Activated naive CD8-positive, alpha-beta T cell treated with anti-CD3 and anti-CD28 coated beads for 36 hours (primary cell): Measurements from ENCODE around the gene ISLR. TPM values are rescaled to one million over a fixed set of nuclear protein-coding genes. Genes with fewer than 3 reads are reported as not detected.
"Not testable (repeated sequence)": the region's sequence is repeated elsewhere in the genome, so short reads cannot be mapped to it uniquely, and the experiment has no call there.

Experiments
- DNase-seq: peaks from one replicate; pipeline ENCODE4 v3.0.0; 2021
- H3K27ac Mint-ChIP-seq: one replicate; pipeline ENCODE4 v1.8.0; 2022; ENCODE audit warnings: mild to moderate bottlenecking, moderate library complexity, mixed read lengths
- H3K27me3 Mint-ChIP-seq: one replicate; pipeline ENCODE4 v1.8.0; 2022; ENCODE audit warnings: mild to moderate bottlenecking, mixed read lengths
- H3K36me3 Mint-ChIP-seq: one replicate; pipeline ENCODE4 v1.8.0; 2021; ENCODE audit warnings: mild to moderate bottlenecking, mixed read lengths
- H3K4me1 Mint-ChIP-seq: one replicate; pipeline ENCODE4 v1.8.0; 2021; ENCODE audit warnings: mixed read lengths
- H3K4me3 Mint-ChIP-seq: one replicate; pipeline ENCODE4 v1.8.0; 2022; ENCODE audit warnings: mild to moderate bottlenecking, moderate library complexity, mixed read lengths
- H3K9me3 Mint-ChIP-seq: one replicate; pipeline ENCODE4 v1.8.0; 2022; ENCODE audit warnings: mixed read lengths
- total RNA-seq, 2 experiments: library from RNA; stranded (reverse); gene quantifications; one replicate each; pipeline ENCODE4 v1.2.3, GENCODE V29; 2021

Gene ISLR
- total RNA-seq, 2 experiments from 2014 or later: not detected

- Mint-ChIP-seq H3K4me3 (no peak overlapping the region), H3K27ac (no peak overlapping the region), H3K9me3 (no peaks in the 10 kb centered on the region), H3K27me3 (peaks cover 18% of the 10 kb centered on the region), H3K4me1 (peaks cover 36% of the 10 kb centered on the region), H3K36me3 (no peaks in the 10 kb centered on the region)
- no peak for DNase-seq
Measured at GRCh38 chr15:74157868-74158827, 15.4 kb upstream of the ISLR start.

DNA sequence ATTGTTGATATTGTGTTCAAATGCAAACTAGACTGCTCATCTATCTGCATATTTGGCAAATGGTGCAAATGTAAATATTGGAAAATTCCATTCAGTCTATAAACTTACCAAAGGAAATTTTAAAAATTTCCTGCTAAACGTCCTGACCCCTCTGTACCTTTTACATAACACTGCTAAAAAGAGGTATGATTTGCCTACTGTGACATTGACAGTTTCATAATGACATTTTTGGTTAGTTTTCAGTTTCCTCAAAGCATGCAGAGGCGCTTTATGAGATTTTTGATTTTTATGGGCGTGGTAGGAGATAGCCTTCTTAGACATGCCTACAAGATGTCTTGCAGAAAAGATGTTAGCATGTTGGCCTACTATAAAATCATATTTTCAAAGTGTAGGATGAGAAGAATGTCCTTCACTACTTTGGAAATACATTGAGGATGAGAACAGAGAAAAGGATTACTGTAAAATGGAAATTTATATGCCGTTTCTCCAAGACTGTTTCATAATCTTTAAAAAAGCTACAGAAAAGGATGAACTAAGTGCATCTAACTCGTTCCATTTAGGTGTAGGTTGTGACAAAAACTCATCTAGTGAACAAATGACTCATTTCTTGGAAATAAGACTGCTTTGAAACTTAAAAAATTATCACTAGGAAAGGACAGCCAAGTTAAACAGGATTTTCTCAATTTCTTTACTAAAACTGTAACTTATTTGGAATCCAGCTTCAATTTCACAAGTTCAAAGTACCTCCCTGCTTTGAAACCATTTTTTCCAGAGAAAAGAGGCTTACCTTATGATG lies 14.5 kb upstream of the ISLR start:
- H3K27ac Mint-ChIP-seq: peak overlapping the region; percentile 30
- H3K4me3 Mint-ChIP-seq: no peak overlapping the region
- no peaks in the 10 kb centered on the region for H3K9me3 Mint-ChIP-seq
- H3K36me3 Mint-ChIP-seq: no peaks in the 10 kb centered on the region
- peaks cover 16% of the 10 kb centered on the region for H3K27me3 Mint-ChIP-seq
- peaks cover 36% of the 10 kb centered on the region for H3K4me1 Mint-ChIP-seq
- no peak for DNase-seq

DNA sequence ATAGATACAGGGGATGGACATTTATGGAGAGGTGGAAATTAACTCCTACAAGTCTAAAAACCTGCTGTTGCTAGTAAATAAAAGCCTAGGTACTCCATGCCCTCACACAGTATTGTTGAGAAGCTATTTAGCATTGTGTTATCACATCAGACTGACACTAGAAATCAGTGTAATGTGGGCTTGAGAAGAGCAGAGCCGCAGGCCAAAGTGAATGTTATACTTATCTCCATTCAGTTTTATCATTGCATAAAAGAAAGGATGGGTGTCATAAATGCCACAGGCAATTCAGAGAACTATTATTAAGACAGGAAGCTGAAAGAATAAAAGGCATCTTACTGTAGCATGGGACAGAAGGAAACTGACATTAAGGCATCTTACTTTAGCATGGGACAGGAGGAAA lies 13.7 kb upstream of the ISLR start:
- Mint-ChIP-seq H3K9me3 (no peaks in the 10 kb centered on the region), H3K27me3 (peaks cover 16% of the 10 kb centered on the region), H3K4me3 (no peak overlapping the region), H3K4me1 (peaks cover 36% of the 10 kb centered on the region), H3K27ac (peak overlapping the region; percentile 7), H3K36me3 (no peaks in the 10 kb centered on the region)
- DNase-seq: no peak

DNA sequence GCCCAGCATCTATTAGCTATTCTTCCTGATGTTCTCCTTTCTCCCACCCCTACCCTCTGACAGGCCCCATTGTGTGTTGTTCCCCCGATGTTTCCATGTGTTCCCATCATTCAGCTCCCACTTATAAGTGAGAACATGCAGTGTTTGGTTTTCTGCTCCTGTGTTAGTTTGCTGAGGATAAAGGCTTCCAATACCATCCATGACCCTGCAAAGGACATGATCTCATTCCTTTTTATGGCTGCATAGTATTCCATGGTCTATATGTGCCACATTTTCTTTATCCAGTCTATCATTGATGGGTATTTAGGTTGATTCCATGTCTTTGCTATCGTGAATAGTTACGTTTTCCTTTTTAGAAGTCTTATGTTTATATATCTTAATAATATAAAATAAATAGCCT lies 13.1 kb upstream of the ISLR start:
- H3K4me3 Mint-ChIP-seq, H3K36me3 Mint-ChIP-seq, DNase-seq, H3K9me3 Mint-ChIP-seq, H3K27ac Mint-ChIP-seq: not testable (repeated sequence)
- peaks cover 11% of the 10 kb centered on the region for H3K27me3 Mint-ChIP-seq
- peaks cover 36% of the 10 kb centered on the region for H3K4me1 Mint-ChIP-seq

DNA sequence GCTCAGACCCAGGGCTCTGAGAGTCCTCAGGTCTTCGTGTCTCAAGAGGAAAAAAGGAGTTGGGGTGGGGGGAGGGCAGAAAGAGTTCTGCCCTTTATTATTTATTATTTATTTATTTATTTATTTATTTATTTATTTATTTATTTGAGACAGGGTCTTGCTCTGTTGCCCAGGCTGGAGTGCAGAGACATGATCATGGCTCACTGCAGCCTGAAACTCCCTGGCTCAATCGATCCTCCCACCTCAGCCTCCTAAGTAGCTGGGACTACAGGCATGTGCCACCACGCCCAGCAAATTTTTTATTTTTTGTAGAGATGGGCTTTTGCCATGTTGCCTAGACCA lies 11.3 kb upstream of the ISLR start:
- Mint-ChIP-seq H3K4me1 (peaks cover 29% of the 10 kb centered on the region), H3K27me3 (peaks cover 11% of the 10 kb centered on the region)
- not testable (repeated sequence) for H3K36me3 Mint-ChIP-seq, H3K9me3 Mint-ChIP-seq, DNase-seq, H3K4me3 Mint-ChIP-seq, H3K27ac Mint-ChIP-seq

DNA sequence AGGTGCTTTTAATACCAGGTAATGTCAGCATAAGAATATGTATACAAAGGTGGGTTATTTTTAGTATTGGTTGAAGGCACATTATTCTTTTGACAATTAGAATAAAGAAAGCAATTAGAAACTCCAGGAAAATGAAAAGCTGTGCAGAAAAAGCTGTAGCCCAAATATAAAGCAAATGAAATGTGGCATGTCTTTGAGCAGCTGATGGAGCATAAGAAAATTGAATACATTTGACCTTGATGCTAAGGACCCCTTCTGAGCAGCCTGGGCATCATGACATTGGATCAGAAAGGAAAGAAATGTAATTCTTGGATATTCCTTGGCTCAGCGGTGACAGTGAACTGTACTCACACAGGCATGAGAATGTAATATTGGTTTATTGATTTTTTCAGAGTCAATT lies 8.0 kb upstream of the ISLR start:
- no peak overlapping the region for H3K27ac Mint-ChIP-seq
- H3K36me3 Mint-ChIP-seq: no peaks in the 10 kb centered on the region
- H3K27me3 Mint-ChIP-seq: peaks cover 11% of the 10 kb centered on the region
- no peak for DNase-seq
- H3K4me1 Mint-ChIP-seq: no peaks in the 10 kb centered on the region
- no peak overlapping the region for H3K4me3 Mint-ChIP-seq
- no peaks in the 10 kb centered on the region for H3K9me3 Mint-ChIP-seq

GRCh38 chr15:74167891-74168331 lies 5.6 kb upstream of the ISLR start:
- H3K9me3 Mint-ChIP-seq: no peaks in the 10 kb centered on the region

GRCh38 chr15:74168711-74169126 lies 4.8 kb upstream of the ISLR start:
- Mint-ChIP-seq H3K27ac (no peak overlapping the region), H3K9me3 (no peaks in the 10 kb centered on the region), H3K36me3 (no peaks in the 10 kb centered on the region), H3K27me3 (no peaks in the 10 kb centered on the region), H3K4me1 (no peaks in the 10 kb centered on the region), H3K4me3 (no peak overlapping the region)
- DNase-seq: no peak

More at GRCh38 chr15:74167891-74168331, 5.6 kb upstream of the ISLR start:
- Mint-ChIP-seq H3K4me3 (no peak overlapping the region), H3K36me3 (no peaks in the 10 kb centered on the region), H3K4me1 (no peaks in the 10 kb centered on the region), H3K27me3 (peaks cover 6% of the 10 kb centered on the region), H3K27ac (no peak overlapping the region)
- no peak for DNase-seq

DNA sequence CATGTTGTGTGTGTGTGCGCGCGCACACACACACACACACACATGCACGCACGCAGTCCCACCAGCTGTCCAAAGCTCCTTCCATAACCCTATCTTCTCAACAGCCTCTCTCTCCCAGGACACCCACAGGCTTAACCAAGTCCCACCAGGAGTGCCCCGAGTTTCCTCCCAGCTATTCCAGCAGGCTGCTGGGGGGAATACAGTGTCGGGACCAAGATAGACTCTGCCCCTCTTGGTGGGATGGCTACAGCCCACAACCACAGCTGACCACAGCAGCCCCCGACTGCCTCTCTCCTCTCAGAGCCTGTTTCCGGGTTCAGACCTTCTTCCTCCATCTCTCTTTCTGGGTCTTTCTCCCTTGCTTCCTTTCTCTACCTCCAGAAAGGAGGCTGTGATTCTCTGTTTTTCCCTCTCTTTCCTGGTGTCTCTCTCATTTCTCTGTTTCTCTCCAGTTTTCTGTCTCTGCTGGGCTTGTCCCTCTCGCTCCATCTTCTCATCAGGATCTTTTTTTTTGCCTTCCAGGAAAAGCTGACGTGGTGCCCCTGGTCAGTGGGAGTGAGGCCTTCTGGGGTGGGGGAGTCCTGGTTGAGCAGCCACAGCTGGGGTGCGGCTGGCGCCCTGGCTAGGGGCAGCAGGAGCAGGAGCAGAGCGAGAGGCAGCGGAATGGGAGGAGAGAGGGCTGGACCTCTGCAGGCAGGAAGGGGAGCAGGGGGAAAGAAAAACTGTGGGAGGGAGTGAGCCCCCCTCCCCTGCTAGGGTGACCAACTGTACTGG lies 3.3 kb upstream of the ISLR start:
- no peak overlapping the region for H3K4me3 Mint-ChIP-seq
- H3K27ac Mint-ChIP-seq: no peak overlapping the region
- H3K36me3 Mint-ChIP-seq: no peaks in the 10 kb centered on the region
- no peak for DNase-seq
- H3K4me1 Mint-ChIP-seq: no peaks in the 10 kb centered on the region
- H3K27me3 Mint-ChIP-seq: no peaks in the 10 kb centered on the region
- no peaks in the 10 kb centered on the region for H3K9me3 Mint-ChIP-seq

DNA sequence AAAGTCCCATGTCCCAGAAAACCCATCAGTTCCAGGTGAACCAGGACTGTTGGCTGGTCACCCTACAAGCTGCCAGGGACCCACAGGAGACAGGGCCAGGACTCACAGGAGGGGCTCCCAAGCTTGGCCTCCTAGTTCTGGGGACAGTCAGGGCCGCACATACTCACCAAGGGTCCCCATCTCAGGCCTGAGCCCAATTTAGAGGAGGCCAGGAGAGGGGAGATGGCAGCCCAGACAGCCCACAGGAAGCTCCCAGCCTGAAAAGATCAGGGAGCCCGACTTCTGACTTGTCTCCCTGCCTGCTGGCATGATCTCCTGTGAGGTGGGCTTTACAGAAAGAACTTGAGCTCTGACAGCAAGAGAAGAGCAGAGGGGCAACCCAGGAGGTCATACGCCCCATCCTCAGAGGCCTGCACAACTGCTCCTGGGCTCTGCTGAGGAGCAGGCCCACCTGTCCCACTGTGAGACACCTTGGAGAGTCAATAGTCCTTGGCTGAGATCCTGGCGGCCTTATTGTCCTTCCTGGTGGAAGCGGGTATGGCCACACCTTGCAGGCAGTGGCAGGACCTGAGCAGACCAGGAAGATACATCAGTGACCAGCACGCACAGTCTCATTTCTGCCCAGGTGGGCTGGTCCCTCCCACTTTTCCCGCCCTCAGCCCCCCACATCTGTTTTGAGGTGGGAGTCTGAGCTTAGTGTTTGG lies 2.5 kb upstream of the ISLR start:
- H3K9me3 Mint-ChIP-seq: no peaks in the 10 kb centered on the region
- H3K27ac Mint-ChIP-seq: no peak overlapping the region
- no peaks in the 10 kb centered on the region for H3K36me3 Mint-ChIP-seq
- DNase-seq: no peak
- H3K27me3 Mint-ChIP-seq: no peaks in the 10 kb centered on the region
- H3K4me3 Mint-ChIP-seq: no peak overlapping the region
- no peaks in the 10 kb centered on the region for H3K4me1 Mint-ChIP-seq

DNA sequence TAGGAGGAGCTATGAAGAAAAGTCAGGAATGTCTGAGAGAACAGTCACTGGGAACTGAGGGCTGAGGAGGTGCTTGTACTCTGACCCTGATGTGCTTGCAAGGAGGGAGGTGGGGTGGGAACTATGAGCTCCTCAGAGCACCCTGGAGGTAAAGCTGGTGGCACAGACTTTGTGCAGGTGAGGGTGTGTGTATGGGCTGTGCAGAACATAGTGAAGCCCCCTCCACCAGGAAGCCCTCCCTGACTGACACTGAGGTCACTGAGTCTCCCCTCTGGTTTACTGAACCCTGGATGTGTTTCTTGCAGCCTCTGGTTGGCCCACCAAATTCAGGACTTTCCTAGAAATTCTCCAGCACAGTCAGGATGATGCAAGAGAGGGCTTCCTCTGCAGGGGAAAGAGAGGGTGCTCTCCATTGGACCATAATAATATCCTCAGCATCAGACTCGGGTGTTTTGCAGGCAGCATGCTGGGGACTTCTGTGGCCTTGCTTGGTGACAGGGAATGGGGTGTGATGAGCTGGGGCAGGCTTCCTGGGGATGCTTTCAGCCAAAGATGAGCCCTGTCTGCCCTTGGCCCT lies 1.5 kb upstream of the ISLR start:
- H3K27ac Mint-ChIP-seq: no peak overlapping the region
- H3K4me3 Mint-ChIP-seq: no peak overlapping the region
- H3K36me3 Mint-ChIP-seq: no peaks in the 10 kb centered on the region
- H3K9me3 Mint-ChIP-seq: no peaks in the 10 kb centered on the region
- no peaks in the 10 kb centered on the region for H3K4me1 Mint-ChIP-seq
- no peaks in the 10 kb centered on the region for H3K27me3 Mint-ChIP-seq
- no peak for DNase-seq

- Mint-ChIP-seq H3K27me3 (no peaks in the 10 kb centered on the region), H3K9me3 (no peaks in the 10 kb centered on the region), H3K4me3 (no peak overlapping the region), H3K36me3 (no peaks in the 10 kb centered on the region), H3K4me1 (no peaks in the 10 kb centered on the region), H3K27ac (no peak overlapping the region)
- DNase-seq: no peak
Measured at GRCh38 chr15:74172701-74173379, 670 bp upstream of the ISLR start.

DNA sequence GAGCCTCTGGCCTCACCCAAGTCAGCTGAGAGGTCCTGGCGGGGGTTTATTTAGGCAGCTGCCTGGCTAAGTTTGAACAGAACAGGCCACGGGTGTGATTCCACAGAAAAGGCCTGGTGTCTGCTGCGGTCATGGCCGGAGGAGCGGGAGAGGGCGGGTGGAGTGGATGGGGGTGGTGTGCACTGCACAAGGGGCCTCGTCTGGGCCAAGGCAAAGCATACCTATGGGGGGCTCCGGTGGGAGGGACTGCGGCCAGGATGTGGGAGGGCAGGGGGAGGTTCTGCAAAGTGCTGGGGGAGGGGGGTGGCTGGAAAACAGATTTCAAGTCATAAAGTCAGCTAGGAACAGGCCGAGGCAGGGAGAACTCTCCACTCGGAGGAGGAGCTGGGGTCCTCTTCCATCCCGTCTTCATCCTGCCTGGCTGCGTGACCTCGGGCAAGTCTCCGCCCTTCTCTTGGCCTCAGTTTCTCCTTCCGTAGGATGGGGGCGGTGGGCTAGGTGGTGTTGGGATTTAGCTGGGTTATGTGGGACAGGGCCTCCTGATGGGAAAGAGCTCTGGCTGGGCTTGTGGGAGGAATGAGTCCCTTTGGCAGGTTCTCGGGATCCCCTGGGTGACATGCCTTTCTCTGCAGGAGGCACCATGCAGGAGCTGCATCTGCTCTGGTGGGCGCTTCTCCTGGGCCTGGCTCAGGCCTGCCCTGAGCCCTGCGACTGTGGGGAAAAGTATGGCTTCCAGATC lies 878 bp downstream of the ISLR start:
- Mint-ChIP-seq H3K27me3 (no peaks in the 10 kb centered on the region), H3K4me1 (no peaks in the 10 kb centered on the region), H3K36me3 (no peaks in the 10 kb centered on the region), H3K27ac (no peak overlapping the region), H3K4me3 (no peak overlapping the region), H3K9me3 (no peaks in the 10 kb centered on the region)
- DNase-seq: no peak
